Measurements from ENCODE around the gene HOXA3.
A peak's percentile ranks its signal among the peaks of the same experiment; 100 is the strongest.

Gene HOXA3

DNA sequence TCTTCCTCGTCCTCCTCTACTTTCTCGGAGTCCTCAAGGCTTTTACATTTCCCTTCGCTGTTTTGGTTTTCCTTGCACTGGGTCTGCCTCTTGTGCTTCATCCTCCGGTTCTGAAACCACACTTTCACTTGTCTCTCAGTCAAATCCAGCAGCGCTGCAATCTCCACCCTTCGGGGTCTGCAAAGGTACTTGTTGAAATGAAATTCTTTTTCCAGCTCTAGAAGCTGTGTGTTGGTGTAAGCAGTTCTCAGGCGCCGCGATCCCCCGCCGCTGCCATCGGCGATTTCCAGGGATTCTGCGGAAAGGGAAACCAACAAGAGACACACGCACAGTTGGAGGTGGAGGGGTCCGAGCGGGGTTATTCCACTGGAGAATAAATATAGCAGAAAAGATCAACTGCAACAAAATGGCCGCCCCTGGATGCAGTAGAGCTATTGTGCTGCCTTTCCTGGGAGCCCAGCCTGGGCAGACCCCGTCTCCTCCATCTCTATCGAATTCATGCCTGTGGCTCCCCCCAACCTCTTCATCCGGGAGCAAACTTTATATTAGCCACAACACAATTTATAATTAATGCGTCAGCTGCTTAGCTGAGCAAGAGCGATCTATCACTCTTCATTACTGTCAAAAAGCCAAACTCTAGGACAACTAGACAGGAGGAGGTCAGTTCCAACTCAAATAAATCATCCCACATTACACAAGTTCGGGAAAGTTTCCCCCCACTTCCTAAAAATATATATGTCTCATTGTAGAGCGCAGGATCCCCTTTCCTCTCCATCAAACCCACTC is 51.0 kb downstream of the HOXA3 start:
- DNase-seq: no peak

DNA sequence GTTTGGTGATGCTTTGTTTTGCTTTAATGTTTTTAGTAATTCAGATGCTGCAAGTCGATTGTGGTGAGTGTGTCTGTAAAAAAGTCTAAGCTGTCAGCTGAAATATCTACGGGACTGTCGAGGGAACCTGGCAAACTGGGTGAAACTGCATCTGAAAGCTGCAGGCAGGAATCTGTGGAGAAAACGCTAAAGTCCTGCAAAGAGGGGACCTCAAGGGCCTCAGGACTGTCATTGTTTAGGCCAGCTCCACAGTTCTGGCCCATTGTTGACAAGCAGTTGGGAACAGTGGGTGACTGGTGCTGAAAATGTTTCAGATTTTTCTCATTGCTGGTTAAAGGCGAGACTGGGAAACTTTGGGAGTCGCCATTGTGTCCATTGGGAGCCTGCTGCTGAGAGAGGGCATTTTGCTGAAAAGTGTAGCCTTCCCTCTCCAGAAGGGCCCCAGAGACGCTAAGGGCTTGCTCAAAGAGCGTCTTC is 51.7 kb downstream of the HOXA3 start:
- DNase-seq: no peak

- no peak for DNase-seq
Observed at GRCh38 chr7:27099453-27100370, 52.7 kb downstream of the HOXA3 start.

GRCh38 chr7:27098578-27099451 is 53.6 kb downstream of the HOXA3 start:
- no peak for DNase-seq

GRCh38 chr7:27097686-27098577 is 54.5 kb downstream of the HOXA3 start:
- peak in 1 of 2 donors; percentile 23 for DNase-seq

- peak; percentile 89 to 93 for DNase-seq
Observed at GRCh38 chr7:27096768-27097514, 55.4 kb downstream of the HOXA3 start.

DNA sequence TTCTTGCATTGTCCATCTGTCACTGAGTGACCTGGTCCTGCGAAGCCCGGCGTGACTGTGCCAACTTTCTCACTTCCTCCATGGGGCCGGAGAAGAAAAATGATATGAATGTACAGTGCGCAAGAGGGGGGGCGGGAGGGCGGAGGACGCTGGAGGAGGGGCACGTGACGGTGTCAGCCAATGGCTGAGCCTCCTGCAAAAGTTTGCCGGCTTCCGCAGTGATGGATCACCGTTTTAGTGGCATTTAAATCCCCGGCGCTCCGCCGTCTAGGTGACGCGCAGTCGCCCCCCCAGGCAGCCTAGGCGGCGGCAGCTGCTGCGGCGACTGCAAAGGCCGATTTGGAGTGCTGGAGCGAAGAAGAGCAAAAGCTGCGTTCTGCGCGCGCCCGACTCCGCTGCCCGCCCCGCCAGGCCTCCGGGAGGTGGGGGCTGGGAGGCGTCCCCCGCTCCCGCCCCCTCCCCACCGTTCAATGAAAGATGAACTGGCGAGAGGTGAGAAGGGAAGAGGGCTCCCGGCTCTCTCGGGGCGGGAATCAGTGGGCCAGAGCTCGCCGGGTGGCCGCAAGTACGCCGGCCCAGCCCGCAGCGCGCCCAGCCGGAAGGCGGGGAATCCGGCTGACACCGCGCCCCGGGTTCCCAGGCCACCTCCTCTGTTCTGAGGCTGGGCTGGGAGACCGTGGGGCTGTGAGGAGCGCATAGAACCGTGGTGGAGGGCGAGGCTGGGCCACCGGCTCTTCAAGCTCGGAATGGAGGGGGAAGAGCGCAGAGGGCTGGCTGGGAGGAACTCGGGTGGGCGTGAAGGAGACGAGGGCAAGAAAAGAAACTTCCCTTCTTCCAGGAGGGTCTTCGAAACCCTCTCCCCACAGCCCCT is 56.3 kb downstream of the HOXA3 start, which contains the start of gene HOXA1:
HOXA1 (minus strand) TSS at position 104 of the 871 bp plus-strand sequence; CDS start at position 16, 88 bp downstream.
- DNase-seq: peak; percentile 88 to 93

- peak in 1 of 2 donors; percentile 17 for DNase-seq
Observed at GRCh38 chr7:27095050-27095896, 57.1 kb downstream of the HOXA3 start.

GRCh38 chr7:27094304-27095049 is 57.9 kb downstream of the HOXA3 start:
- no peak for DNase-seq

GRCh38 chr7:27093184-27093895 is 59.0 kb downstream of the HOXA3 start:
- no peak for DNase-seq

DNA sequence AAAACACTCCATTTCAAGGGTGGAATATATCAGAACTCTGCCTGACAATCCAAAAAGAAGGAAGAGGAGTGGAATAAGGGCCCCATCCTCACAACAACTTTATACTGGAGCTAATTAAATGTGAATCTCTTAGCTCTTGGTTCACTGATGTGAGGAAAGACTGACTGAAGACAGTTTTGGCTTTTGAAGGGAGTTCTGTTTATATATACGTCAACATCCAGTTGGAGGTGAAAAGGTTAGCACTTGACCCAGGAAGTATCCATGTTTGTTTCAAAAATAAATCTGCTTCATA is 59.6 kb downstream of the HOXA3 start:
- DNase-seq: no peak

DNA sequence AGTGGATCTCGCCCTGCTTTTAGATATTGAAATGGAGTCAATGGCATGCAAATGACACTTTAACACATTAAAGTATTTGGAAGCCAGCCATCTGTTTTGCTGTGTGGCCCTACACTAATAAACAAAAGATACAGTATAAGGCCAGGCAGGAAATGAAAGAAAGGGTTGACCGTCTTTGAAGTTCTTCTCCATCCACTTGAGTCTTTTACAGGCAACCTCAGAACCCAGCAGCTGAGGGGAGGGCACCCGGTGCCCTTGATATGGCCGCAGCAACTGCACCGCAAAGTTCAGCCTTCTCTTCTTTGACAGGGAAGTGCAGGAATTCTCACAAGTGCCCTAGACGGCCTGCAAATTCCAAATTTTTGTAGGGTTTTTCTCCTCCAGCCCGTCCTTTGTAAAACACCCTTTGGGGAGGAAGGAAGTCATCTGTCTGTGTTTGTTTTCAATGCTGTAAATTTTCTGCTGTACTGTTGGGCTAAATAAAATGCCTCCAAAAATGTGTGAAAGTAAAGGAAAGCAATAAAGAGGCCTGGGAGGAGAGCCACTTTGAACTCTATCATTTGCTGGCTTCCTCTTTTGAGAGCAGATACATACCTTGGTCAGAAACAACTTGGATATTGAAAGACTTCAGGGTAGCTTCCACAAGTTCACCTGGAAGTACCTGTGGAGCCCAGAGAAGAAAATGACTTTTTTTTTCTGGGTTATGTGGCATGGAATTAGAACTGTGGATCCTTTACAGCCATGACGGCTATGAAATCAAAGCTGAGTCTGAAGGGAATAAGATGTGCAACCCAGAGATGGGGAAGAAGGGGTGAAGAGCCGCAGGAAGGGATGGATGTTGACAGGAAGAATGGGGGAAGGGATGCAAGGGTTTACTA is 60.2 kb downstream of the HOXA3 start:
- DNase-seq: no peak

DNA sequence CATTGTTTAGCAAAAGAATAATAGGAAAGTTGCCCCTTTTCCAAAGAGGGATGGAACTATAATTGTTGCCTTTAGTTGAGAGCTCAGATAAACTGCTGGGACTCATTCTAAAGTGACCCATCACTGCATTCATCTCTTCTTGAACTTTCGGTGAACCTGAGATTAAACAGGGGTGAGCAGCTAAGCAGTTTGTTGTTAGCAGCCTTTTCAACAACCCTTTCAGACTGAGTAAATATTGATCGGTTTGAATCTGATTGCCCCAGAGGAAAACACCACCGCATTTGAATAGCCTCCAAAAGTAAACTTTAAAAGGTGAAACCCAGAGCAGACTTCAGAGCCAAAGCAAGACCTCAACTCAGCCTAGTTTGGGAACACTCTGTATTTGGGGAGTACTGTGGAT is 61.3 kb downstream of the HOXA3 start:
- no peak for DNase-seq

DNA sequence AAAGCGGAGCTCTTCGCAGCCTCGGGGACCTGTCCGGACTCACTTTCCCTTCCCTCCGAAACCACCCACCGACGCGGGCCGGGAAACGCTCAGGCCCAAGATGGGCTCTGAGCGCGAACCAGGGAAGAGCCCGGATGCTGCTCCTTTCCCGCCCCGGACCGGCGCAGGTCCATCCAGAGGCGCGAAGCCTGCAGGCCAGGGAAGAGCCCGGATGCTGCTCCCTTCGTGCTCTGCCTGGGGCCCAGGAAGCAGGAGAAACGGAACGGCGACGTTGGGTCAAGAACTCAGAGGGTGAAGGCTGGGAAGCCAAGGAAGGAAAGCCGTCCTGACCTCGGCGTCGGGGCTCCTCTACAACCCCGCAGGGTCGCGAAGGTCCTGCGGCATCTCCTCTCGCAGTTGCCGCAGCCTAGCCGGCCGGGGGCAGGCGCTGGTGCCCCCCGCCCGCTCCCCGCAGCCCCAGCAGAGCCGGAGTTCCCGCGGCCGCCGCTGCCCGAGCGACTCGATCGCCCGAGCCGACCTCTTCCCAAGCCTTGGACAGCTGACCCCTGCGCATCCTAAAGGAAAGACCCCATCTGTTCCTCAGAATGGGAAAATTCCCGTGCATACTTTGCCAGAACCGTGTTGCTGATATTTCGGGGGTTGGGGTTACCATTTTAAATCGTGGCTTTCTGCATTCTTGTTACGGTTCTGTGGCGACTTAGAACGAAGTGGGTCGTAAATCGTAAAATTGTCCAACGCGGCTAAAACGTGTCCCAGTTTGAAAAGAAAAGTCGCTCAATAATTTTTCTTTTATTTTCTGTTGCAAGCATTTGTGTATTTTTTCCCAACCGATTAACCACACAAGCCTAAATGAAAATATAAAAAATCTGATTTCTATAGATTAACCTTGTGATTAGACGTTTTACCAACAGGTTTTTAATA is 64.1 kb downstream of the HOXA3 start:
- DNase-seq: no peak

DNA sequence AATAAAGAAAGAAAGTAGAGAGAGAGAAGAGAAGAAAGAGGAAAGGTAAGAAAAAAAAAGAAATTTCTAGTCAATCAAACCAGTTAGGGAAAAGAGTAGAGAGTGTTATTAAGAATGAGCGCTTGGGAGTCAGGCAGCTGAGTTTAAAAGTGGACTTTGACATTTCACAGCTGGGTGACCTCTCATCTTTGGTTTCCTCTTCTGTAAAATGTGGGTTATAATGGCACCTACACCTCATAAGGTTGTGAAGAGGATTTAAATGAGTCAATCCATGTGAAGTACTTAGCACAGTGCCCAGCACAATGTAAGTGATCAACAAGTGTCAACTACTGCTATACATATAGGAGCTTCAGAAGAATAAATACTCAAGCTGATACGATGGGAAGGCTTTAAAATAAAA is 68.7 kb downstream of the HOXA3 start:
- DNase-seq: no peak
